Brain microvascular endothelial cell (primary cell): ENCODE data around the gene RPN2.
A peak's percentile ranks its signal among the peaks of the same experiment; 100 is the strongest.

ENCODE experiments used
- DNase-seq: peaks from one replicate; pipeline ENCODE4 v3.0.0-alpha.2; 2020
- H3K27ac ChIP-seq: fragments of 250-450 bp; sonication (Bioruptor Pico); 2 replicates; pipeline ENCODE4 v1.5.1; 2020; ENCODE audit warnings: mild to moderate bottlenecking, moderate library complexity
- H3K27me3 ChIP-seq: fragments of 250-450 bp; sonication (Bioruptor Pico); replicated peaks from 2 replicates; pipeline ENCODE4 v1.5.1; 2020; ENCODE audit warnings: mild to moderate bottlenecking
- H3K36me3 ChIP-seq: fragments of 250-450 bp; sonication (Bioruptor Pico); replicated peaks from 2 replicates; pipeline ENCODE4 v1.5.1; 2020; ENCODE audit warnings: mild to moderate bottlenecking
- H3K4me3 ChIP-seq: 2 replicates; pipeline ENCODE4 v1.5.1; 2011; ENCODE audit warnings: low read depth, mild to moderate bottlenecking, control low read depth, low read length, moderate library complexity
- CTCF ChIP-seq: IDR thresholded peaks from 2 replicates; pipeline ENCODE4 v1.5.1; 2011; ENCODE audit warnings: low read depth, mild to moderate bottlenecking, moderate library complexity, low read length, control low read depth, inconsistent platforms; ENCODE audit errors: missing control alignments
- in situ Hi-C: cut with HindIII; loops from 2 replicates; pipeline ENCODE4 v1.10.0; 2017; ENCODE audit warnings: low sequenced_read_pairs, low pct_ligation_motif_present

RPN2 gene

GRCh38 chr20:37238935-37239451 lies 59.9 kb downstream of the RPN2 start:
- Histone ChIP-seq H3K4me3 (no peak overlapping the region), H3K36me3 (peaks cover 79% of the 10 kb centered on the region), H3K27me3 (no peaks in the 10 kb centered on the region), H3K27ac (no peak overlapping the region)
- DNase-seq, result no peak
- in situ Hi-C loops, result no loop called here
- TF ChIP-seq CTCF, result no peak

- no peak overlapping the region for H3K4me3 ChIP-seq
- H3K27ac ChIP-seq, result no peak overlapping the region
- H3K36me3 ChIP-seq, result peaks cover 64% of the 10 kb centered on the region
- DNase-seq, result no peak
- no peak for TF ChIP-seq CTCF
- in situ Hi-C loops, result no loop called here
- no peaks in the 10 kb centered on the region for H3K27me3 ChIP-seq
Observed at GRCh38 chr20:37240337-37241067, 61.4 kb downstream of the RPN2 start.

GRCh38 chr20:37242503-37242902 lies 63.4 kb downstream of the RPN2 start:
- in situ Hi-C loops, result no loop called here
- no peak for TF ChIP-seq CTCF
- H3K27me3 ChIP-seq, result no peaks in the 10 kb centered on the region
- peaks cover 46% of the 10 kb centered on the region for H3K36me3 ChIP-seq
- no peak for DNase-seq
- no peak overlapping the region for H3K27ac ChIP-seq
- no peak overlapping the region for H3K4me3 ChIP-seq

- H3K36me3 ChIP-seq, result peaks cover 38% of the 10 kb centered on the region
- peak; percentile 46 for TF ChIP-seq CTCF
- DNase-seq, result no peak
- H3K27me3 ChIP-seq, result no peaks in the 10 kb centered on the region
- no peak overlapping the region for H3K4me3 ChIP-seq
- in situ Hi-C loops, result no loop called here
- H3K27ac ChIP-seq, result no peak overlapping the region
Observed at GRCh38 chr20:37243076-37243936, 64.2 kb downstream of the RPN2 start.

GRCh38 chr20:37243937-37244571 lies 64.9 kb downstream of the RPN2 start:
- H3K27ac ChIP-seq, result no peak overlapping the region
- H3K27me3 ChIP-seq, result no peaks in the 10 kb centered on the region
- TF ChIP-seq CTCF, result no peak
- in situ Hi-C loops, result no loop called here
- DNase-seq, result no peak
- H3K36me3 ChIP-seq, result peaks cover 30% of the 10 kb centered on the region
- H3K4me3 ChIP-seq, result no peak overlapping the region
